H1 (cell line): ENCODE results near the gene MYRF. TPM values are rescaled to one million over a fixed set of nuclear protein-coding genes. Genes with fewer than 3 reads are reported as not detected.

Experiments
- CTCF ChIA-PET: fragments of 300-600 bp; sonication (Branson Sonifier 250); formaldehyde crosslinking; loops from one replicate; lab custom pipeline; 2021; ENCODE audit not compliant: partially characterized antibody; lab: Charles Lee
- POLR2A ChIA-PET: fragments of 300-600 bp; sonication (Branson Sonifier 250); formaldehyde crosslinking; loops from one replicate; lab custom pipeline; 2021; ENCODE audit warnings: inconsistent platforms; ENCODE audit not compliant: partially characterized antibody; lab: Charles Lee
- DNase-seq, 2 experiments: peaks; one replicate each; pipeline versions ENCODE4 v3.0.0 to v3.0.0-alpha.2; 2010 to 2022; ENCODE audit warnings: low spot score in 2 of 2, low read depth in 1 of 2, mixed read lengths in 1 of 2
- FAIRE-seq: peaks from 2 replicates; lab custom pipeline; 2011; peaks lifted over from hg19 to GRCh38; lab: Jason Lieb, UNC
- H2AFZ ChIP-seq: 2 replicates; pipeline ENCODE4 v1.8.1; 2012; ENCODE audit warnings: low read length, inconsistent platforms
- H2AK5ac ChIP-seq: 2 replicates; pipeline ENCODE4 v1.6.1; 2013; ENCODE audit warnings: low read depth, low read length
- H2BK120ac ChIP-seq: replicated peaks from 2 replicates; pipeline ENCODE3; 2013; ENCODE audit warnings: low read depth, low read length, inconsistent platforms
- H2BK12ac ChIP-seq: 2 replicates; pipeline ENCODE4 v1.6.1; 2013; ENCODE audit warnings: low read depth, low read length
- H2BK15ac ChIP-seq: 2 replicates; pipeline ENCODE4 v1.6.1; 2013; ENCODE audit warnings: low read length
- H2BK20ac ChIP-seq: 2 replicates; pipeline ENCODE4 v1.6.1; 2013; ENCODE audit warnings: low read length
- H2BK5ac ChIP-seq: 2 replicates; pipeline ENCODE4 v1.6.1; 2013; ENCODE audit warnings: low read depth, low read length
- H3K14ac ChIP-seq: 2 replicates; pipeline ENCODE4 v1.6.1; 2013; ENCODE audit warnings: inconsistent platforms; ENCODE audit not compliant: insufficient read length
- H3K18ac ChIP-seq: 2 replicates; pipeline ENCODE4 v1.6.1; 2013; ENCODE audit warnings: low read length; ENCODE audit errors: extremely low read depth
- H3K23ac ChIP-seq: 2 replicates; pipeline ENCODE4 v1.6.1; 2013; ENCODE audit warnings: inconsistent platforms; ENCODE audit not compliant: insufficient read length
- H3K23me2 ChIP-seq: 2 replicates; pipeline ENCODE4 v1.6.1; 2013; ENCODE audit warnings: low read depth, low read length
- H3K27ac ChIP-seq: 2 replicates; pipeline ENCODE4 v1.6.1; 2011; ENCODE audit warnings: low read depth, low read length, inconsistent platforms
- H3K27me3 ChIP-seq, 4 experiments: replicated peaks in 1 of 4; 1 replicate in 1 of 4; 2 replicates in 3 of 4; pipeline versions ENCODE4 v1.6.1 to v1.8.1; 2011 to 2013; ENCODE audit warnings: low read length in 3 of 4, mild to moderate bottlenecking in 3 of 4, inconsistent platforms in 2 of 4, mixed read lengths in 2 of 4, moderate library complexity in 1 of 4; ENCODE audit not compliant: control insufficient read depth in 3 of 4, insufficient read depth in 3 of 4; ENCODE audit errors: extremely low read depth in 1 of 4
- H3K36me3 ChIP-seq, 4 experiments: 2 replicates each; pipeline versions ENCODE4 v1.6.1 to v1.8.1; 2011 to 2013; ENCODE audit warnings: mild to moderate bottlenecking in 4 of 4, low read length in 3 of 4, moderate library complexity in 2 of 4, control low read depth in 1 of 4, inconsistent platforms in 1 of 4; ENCODE audit not compliant: insufficient read depth in 4 of 4, control insufficient read depth in 2 of 4
- H3K4ac ChIP-seq: replicated peaks from 2 replicates; pipeline ENCODE3; 2013; ENCODE audit warnings: low read length, low read depth, mixed read lengths, inconsistent platforms; ENCODE audit not compliant: insufficient read length
- H3K4me1 ChIP-seq, 4 experiments: replicated peaks in 1 of 4; 1 replicate in 1 of 4; 2 replicates in 3 of 4; pipeline versions ENCODE4 v1.6.1 to v1.8.1; 2011 to 2013; ENCODE audit warnings: low read length in 3 of 4, inconsistent platforms in 2 of 4, mixed read lengths in 1 of 4; ENCODE audit not compliant: insufficient read depth in 4 of 4, control insufficient read depth in 3 of 4
- H3K4me2 ChIP-seq, 2 experiments: 2 replicates each; pipeline versions ENCODE4 v1.6.1 to v1.8.1; 2011 to 2013; ENCODE audit warnings: low read depth in 2 of 2, low read length in 2 of 2, control low read depth in 1 of 2, inconsistent platforms in 1 of 2, mild to moderate bottlenecking in 1 of 2; ENCODE audit not compliant: insufficient read depth in 1 of 2
- H3K4me3 ChIP-seq, 4 experiments: fragments of 200-600, 300-600 bp in 1 of 4; sonication (generic), shearing (Covaris generic), sonication (Bioruptor Twin) in 1 of 4; 2 replicates each; pipeline versions ENCODE4 v1.5.1 to v1.8.1; 2011 to 2016; ENCODE audit warnings: low read length in 4 of 4, low read depth in 3 of 4, control low read depth in 2 of 4, inconsistent platforms in 2 of 4, mild to moderate bottlenecking in 2 of 4, mixed read lengths in 1 of 4, moderate library complexity in 1 of 4; ENCODE audit not compliant: insufficient read depth in 2 of 4; ENCODE audit errors: extremely low read depth in 1 of 4
- H3K56ac ChIP-seq: replicated peaks from 2 replicates; pipeline ENCODE3; 2013; ENCODE audit warnings: low read depth, mild to moderate bottlenecking, mixed read lengths, low read length, inconsistent platforms; ENCODE audit not compliant: insufficient read length
- H3K79me1 ChIP-seq: 2 replicates; pipeline ENCODE4 v1.6.1; 2013; ENCODE audit warnings: low read depth, low read length, control low read depth
- H3K79me2 ChIP-seq, 2 experiments: 2 replicates each; pipeline versions ENCODE4 v1.6.1 to v1.8.1; 2012 to 2013; ENCODE audit warnings: low read length in 2 of 2, mild to moderate bottlenecking in 2 of 2, inconsistent platforms in 1 of 2; ENCODE audit not compliant: insufficient read depth in 2 of 2, control insufficient read depth in 1 of 2
- H3K9ac ChIP-seq, 4 experiments: replicated peaks in 1 of 4; 1 replicate in 1 of 4; 2 replicates in 3 of 4; pipeline versions ENCODE4 v1.6.1 to v1.8.1; 2011 to 2013; ENCODE audit warnings: low read depth in 3 of 4, low read length in 3 of 4, control low read depth in 2 of 4, mild to moderate bottlenecking in 2 of 4, moderate library complexity in 2 of 4, inconsistent platforms in 1 of 4; ENCODE audit errors: extremely low read depth in 1 of 4
- H3K9me3 ChIP-seq, 2 experiments: 2 replicates each; pipeline versions ENCODE4 v1.6.1 to v1.8.1; 2012 to 2013; ENCODE audit warnings: mild to moderate bottlenecking in 2 of 2, moderate library complexity in 2 of 2, control low read depth in 1 of 2, inconsistent platforms in 1 of 2, low read depth in 1 of 2, low read length in 1 of 2, mixed read lengths in 1 of 2; ENCODE audit not compliant: insufficient read depth in 2 of 2
- H4K20me1 ChIP-seq, 2 experiments: replicated peaks in 1 of 2; 2 replicates each; pipeline versions ENCODE3 to v1.8.1; 2011 to 2013; ENCODE audit warnings: inconsistent platforms in 2 of 2, low read length in 2 of 2, mild to moderate bottlenecking in 1 of 2; ENCODE audit not compliant: insufficient read depth in 2 of 2, control insufficient read depth in 1 of 2
- H4K5ac ChIP-seq: 2 replicates; pipeline ENCODE4 v1.6.1; 2013; ENCODE audit warnings: low read length, low read depth, mixed read lengths, inconsistent platforms; ENCODE audit not compliant: insufficient read length
- H4K8ac ChIP-seq: 2 replicates; pipeline ENCODE4 v1.8.0; 2013; ENCODE audit warnings: mild to moderate bottlenecking, moderate library complexity, low read length, inconsistent platforms; ENCODE audit not compliant: insufficient read depth; ENCODE audit errors: extremely low read depth
- H4K91ac ChIP-seq: replicated peaks from 2 replicates; pipeline ENCODE3; 2013; ENCODE audit warnings: low read length, mixed read lengths, inconsistent platforms; ENCODE audit not compliant: insufficient read length
- JUND ChIP-seq: IDR thresholded peaks from 2 replicates; pipeline ENCODE4 v1.6.1; 2011; ENCODE audit warnings: mild to moderate bottlenecking, improper control_type of control experiment, low read length
- PHF8 ChIP-seq: fragments of 200-600 bp; sonication (generic); conservative IDR thresholded peaks from 2 replicates; pipeline ENCODE4 v1.7.1; 2012; ENCODE audit warnings: low read depth, mild to moderate bottlenecking, inconsistent platforms, low read length, moderate library complexity
- SIX5 ChIP-seq: IDR thresholded peaks from 2 replicates; pipeline ENCODE4 v1.6.1; 2011; ENCODE audit warnings: mild to moderate bottlenecking, low read depth, low read length
- TCF12 ChIP-seq: IDR thresholded peaks from 2 replicates; pipeline ENCODE4 v1.6.1; 2011; ENCODE audit warnings: low read depth, mild to moderate bottlenecking, low read length
- WGBS, 2 experiments: shearing (Covaris generic) in 1 of 2; methylation state at CpG; one replicate each; pipeline versions ENCODE4 v1.1.6 to v1.1.7; 2013 to 2015; ENCODE audit warnings: low lambda C conversion rate in 2 of 2, mixed read lengths in 2 of 2, inconsistent platforms in 1 of 2, low coverage in 1 of 2, missing lambda C conversion rate in 1 of 2; ENCODE audit not compliant: insufficient replicate concordance in 2 of 2, insufficient coverage in 1 of 2, insufficient read length in 1 of 2; ENCODE audit errors: extremely low coverage in 1 of 2, missing lambda C conversion rate in 1 of 2; 5-methylcytosine and 5-hydroxymethylcytosine counted together
- polyA plus RNA-seq, 7 experiments: library from polyadenylated mRNA; depleted of rRNA in 3 of 7; stranded (reverse) in 5 of 7; unstranded in 2 of 7; fragments of >200 nt in 5 of 7; fragments of 200-250 nt in 2 of 7; gene quantifications; 1 replicate in 5 of 7; 2 replicates in 1 of 7; 4 replicates in 1 of 7; pipeline versions ENCODE4 v1.2.1 to v1.2.3, GENCODE V29; 2011 to 2013; ENCODE audit warnings: missing spikeins in 2 of 7, mixed read lengths in 2 of 7
- total RNA-seq: library from RNA; stranded (reverse); fragmentation: NEBNext Ultra II Directional; extraction: Animal tissue kit (Norgen Biotek cat#: 25700); gene quantifications from 2 replicates; pipeline ENCODE4 v1.2.1, GENCODE V29; 2021

MYRF gene
- total and polyA plus RNA-seq, 2 of the 8 experiments (the other 6 are each of a cell fraction or from before 2014, with no cell fraction given) = 6.0 to 6.1 TPM

- Histone ChIP-seq H3K23me2 (no peaks in the 10 kb centered on the region), H3K79me1 (no peaks in the 10 kb centered on the region), H2BK12ac (peak overlapping the region; percentile 60; the same call in 1 of the 2 replicates), H2BK5ac (no peak overlapping the region)
- no peak for DNase-seq
- TF ChIP-seq PHF8 = no peak
- TF ChIP-seq JUND = no peak
- TF ChIP-seq SIX5 = no peak
- no peak for TF ChIP-seq TCF12
- TF ChIP-seq, all 59 proteins: peak for 0
- Histone ChIP-seq H3K36me3 (no peaks in the 10 kb centered on the region), H3K23ac (no peak overlapping the region), H3K9ac (no peak overlapping the region), H3K4me1 (peaks cover 0 to 14% (median 7%) of the 10 kb centered on the region in 4 experiments; a peak in 6 of 7 replicates), H2AFZ (no peak overlapping the region), H3K14ac (no peak overlapping the region), H2BK120ac (no peak overlapping the region), H3K18ac (no peak overlapping the region), H4K8ac (peak overlapping the region; percentile 57; the same call in 1 of the 2 replicates), H3K4me3 (no peak overlapping the region), H2BK20ac (no peak overlapping the region), H3K27ac (no peak overlapping the region), H3K79me2 (no peaks in the 10 kb centered on the region), H3K56ac (no peak overlapping the region), H3K27me3 (no peaks in the 10 kb centered on the region), H4K5ac (no peak overlapping the region), H4K91ac (no peak overlapping the region), H3K4ac (no peak overlapping the region), H3K9me3 (no peaks in the 10 kb centered on the region), H2AK5ac (no peak overlapping the region), H3K4me2 (no peak overlapping the region), H2BK15ac (no peak overlapping the region), H4K20me1 (peaks cover 0 to 1% of the 10 kb centered on the region in 2 experiments)
- WGBS, 2 experiments = 86% methylated on average over 10 of the region's 10 CpGs; no CpG with 5 or more reads in 1 of the 2 experiments
- CTCF ChIA-PET = interaction anchor here (0.9 to 1.8 kb wide), 5 partner anchors 11 to 52 kb away, joined by 3 to 4 read pairs (median 4); no protein-coding TSS in a partner anchor
- POLR2A ChIA-PET = no interaction called here
- FAIRE-seq = no peak
Observed at GRCh38 chr11:61762223-61762615, 9.8 kb downstream of the MYRF start.
